ENCODE data around the gene AOAH.

AOAH gene

DNA sequence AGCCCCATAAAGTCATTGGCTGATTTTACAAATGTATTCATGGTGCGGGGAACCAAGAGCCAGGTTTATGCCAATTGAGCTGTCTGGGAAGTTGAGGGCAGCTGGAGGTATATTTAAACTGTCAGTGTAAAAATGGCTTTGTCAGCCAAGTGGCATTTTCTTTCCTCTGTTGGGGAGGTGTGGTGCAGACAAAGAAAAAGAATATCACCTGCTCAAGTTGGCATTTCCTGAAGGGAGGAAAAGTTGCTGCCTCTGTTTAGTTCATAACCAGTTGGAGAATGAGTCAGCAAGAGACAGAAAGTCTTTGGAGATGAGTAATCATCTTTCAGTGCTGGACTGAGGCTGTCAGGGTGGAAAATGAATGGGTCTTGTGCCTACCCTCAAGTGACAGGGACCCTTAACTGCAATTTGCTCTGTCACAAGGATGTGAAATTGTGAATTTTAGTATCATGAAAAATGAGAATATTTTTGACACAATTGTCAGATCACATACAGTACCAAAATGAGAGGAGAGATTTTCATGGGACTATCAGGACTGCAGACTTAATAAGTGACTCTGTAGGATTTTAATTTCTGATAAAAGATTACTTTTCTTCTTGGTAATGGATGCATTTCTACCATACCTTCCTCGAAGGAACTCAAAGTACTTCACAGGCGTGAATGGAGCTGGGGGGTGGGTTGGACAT, 197.3 kb downstream of the AOAH start:
- peak; percentile 65 for DNase-seq
- no peak overlapping the region for H2AFZ ChIP-seq (ENCODE audit: low read length)
- H3F3A ChIP-seq (ENCODE audit: insufficient read depth, low read length): no peaks in the 10 kb centered on the region
- no peak overlapping the region; the same call in 1 of the 2 replicates for H3K4me2 ChIP-seq (ENCODE audit: low read depth, low read length)
- H3K9me3 ChIP-seq (replicated peaks; ENCODE audit: insufficient read depth, low read length): no peaks in the 10 kb centered on the region
- H3K9me2 ChIP-seq (replicated peaks; ENCODE audit: insufficient read depth, low read length): no peaks in the 10 kb centered on the region
- TF ChIP-seq, protein P1, sequence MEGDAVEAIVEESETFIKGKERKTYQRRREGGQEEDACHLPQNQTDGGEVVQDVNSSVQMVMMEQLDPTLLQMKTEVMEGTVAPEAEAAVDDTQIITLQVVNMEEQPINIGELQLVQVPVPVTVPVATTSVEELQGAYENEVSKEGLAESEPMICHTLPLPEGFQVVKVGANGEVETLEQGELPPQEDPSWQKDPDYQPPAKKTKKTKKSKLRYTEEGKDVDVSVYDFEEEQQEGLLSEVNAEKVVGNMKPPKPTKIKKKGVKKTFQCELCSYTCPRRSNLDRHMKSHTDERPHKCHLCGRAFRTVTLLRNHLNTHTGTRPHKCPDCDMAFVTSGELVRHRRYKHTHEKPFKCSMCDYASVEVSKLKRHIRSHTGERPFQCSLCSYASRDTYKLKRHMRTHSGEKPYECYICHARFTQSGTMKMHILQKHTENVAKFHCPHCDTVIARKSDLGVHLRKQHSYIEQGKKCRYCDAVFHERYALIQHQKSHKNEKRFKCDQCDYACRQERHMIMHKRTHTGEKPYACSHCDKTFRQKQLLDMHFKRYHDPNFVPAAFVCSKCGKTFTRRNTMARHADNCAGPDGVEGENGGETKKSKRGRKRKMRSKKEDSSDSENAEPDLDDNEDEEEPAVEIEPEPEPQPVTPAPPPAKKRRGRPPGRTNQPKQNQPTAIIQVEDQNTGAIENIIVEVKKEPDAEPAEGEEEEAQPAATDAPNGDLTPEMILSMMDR (IDR thresholded peaks at IDR 0.05; ENCODE audit: low read length): no peak
- TF ChIP-seq EZH2 (optimal IDR thresholded peaks at IDR 0.05; ENCODE audit: low read depth, low read length): no peak
- TF ChIP-seq EZH2phosphoT487 (IDR thresholded peaks at IDR 0.05; ENCODE audit: low read length): no peak
- H3K4me3 ChIP-seq (ENCODE audit: low read length): no peak overlapping the region
- H3K27ac ChIP-seq (ENCODE audit: low read length): no peak overlapping the region
- H3K4me1 ChIP-seq (ENCODE audit: low read length): peaks cover 14% of the 10 kb centered on the region
- H3K9ac ChIP-seq (ENCODE audit: low read length): no peak overlapping the region
- no peaks in the 10 kb centered on the region for H3K27me3 ChIP-seq (replicated peaks; ENCODE audit: insufficient read depth, low read length)
- H3K79me2 ChIP-seq (ENCODE audit: low read length): no peaks in the 10 kb centered on the region
- no peaks in the 10 kb centered on the region for H4K20me1 ChIP-seq (ENCODE audit: insufficient read depth, low read length)
- H3K36me3 ChIP-seq (replicated peaks; ENCODE audit: insufficient read depth, low read length): no peaks in the 10 kb centered on the region

DNA sequence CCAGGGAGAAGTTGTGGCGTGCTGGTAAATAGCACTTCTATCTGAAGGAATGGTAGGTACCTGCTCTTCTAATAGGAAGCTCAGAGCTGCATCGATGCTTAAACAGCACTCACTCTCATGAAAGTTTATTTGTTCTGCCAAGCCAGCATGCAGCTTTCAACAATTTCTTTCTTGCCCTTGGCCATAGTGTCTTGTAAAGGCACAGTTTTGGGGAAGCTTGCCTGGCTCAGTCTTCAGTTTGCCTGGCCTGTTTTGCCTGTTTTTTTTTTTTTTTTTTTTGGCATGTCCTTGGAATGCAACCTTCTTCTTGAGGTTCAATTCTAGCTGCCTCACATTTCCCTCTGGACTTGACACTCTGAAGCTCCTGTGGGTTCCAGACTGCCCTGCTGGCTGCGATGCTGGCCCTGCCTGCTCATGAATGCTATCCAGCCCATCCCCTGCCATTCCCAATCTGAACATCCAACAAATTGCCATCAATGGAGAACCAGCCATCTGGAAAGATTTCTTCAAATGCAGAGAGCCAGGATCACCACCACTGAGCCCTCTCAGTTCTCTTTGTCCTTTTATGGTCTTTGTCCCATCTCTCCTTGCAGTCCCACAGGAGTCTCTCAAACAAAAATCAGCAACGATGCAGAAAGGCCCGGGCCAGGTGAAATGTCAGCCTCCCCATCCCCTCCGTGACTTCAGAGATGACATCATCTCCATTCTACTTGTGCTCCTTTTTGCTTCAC, 200.8 kb downstream of the AOAH start:
- Histone ChIP-seq H3F3A (ENCODE audit: insufficient read depth, low read length) (no peaks in the 10 kb centered on the region), H3K4me1 (ENCODE audit: low read length) (peaks cover 14% of the 10 kb centered on the region), H4K20me1 (ENCODE audit: insufficient read depth, low read length) (no peaks in the 10 kb centered on the region), H3K79me2 (ENCODE audit: low read length) (no peaks in the 10 kb centered on the region), H2AFZ (ENCODE audit: low read length) (no peak overlapping the region), H3K27ac (ENCODE audit: low read length) (no peak overlapping the region), H3K4me3 (ENCODE audit: low read length) (no peak overlapping the region), H3K9me3 (replicated peaks; ENCODE audit: insufficient read depth, low read length) (no peaks in the 10 kb centered on the region), H3K27me3 (replicated peaks; ENCODE audit: insufficient read depth, low read length) (no peaks in the 10 kb centered on the region), H3K4me2 (ENCODE audit: low read depth, low read length) (no peak overlapping the region), H3K9me2 (replicated peaks; ENCODE audit: insufficient read depth, low read length) (no peaks in the 10 kb centered on the region), H3K9ac (ENCODE audit: low read length) (no peak overlapping the region), H3K36me3 (replicated peaks; ENCODE audit: insufficient read depth, low read length) (no peaks in the 10 kb centered on the region)
- no peak for DNase-seq
- TF ChIP-seq, protein P1 (IDR thresholded peaks at IDR 0.05; ENCODE audit: low read length): no peak
- TF ChIP-seq EZH2phosphoT487 (IDR thresholded peaks at IDR 0.05; ENCODE audit: low read length) (no peak), EZH2 (optimal IDR thresholded peaks at IDR 0.05; ENCODE audit: low read depth, low read length) (no peak)

DNA sequence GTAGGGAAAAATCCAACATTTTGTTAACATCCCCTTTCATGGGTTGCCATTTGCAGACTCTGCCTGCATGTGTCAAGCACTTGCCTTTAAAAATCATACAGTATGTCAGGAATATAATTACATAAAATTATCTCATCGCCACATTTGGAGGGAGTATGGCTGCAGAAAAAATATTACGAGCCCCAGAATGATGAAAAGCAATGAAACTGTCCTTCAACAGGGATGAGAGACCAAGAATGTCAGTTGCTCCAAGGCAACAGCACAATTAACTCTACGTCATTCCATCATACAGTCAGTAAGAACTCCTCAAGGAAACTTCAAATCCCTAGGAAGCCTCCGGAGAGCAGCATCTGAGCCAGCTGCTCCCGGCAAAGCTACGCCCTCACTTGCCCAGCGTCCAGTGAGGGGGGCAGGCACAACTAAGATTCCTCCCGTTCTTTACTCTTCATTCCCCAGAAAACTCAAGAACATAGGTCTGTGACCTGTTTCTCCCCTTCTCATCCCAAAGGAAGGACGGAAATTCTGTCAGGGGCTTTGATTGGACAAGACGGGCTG, 201.8 kb downstream of the AOAH start:
- no peaks in the 10 kb centered on the region for H3F3A ChIP-seq (ENCODE audit: insufficient read depth, low read length)
- peaks cover 14% of the 10 kb centered on the region for H3K4me1 ChIP-seq (ENCODE audit: low read length)
- H3K27me3 ChIP-seq (replicated peaks; ENCODE audit: insufficient read depth, low read length): no peaks in the 10 kb centered on the region

More for the DNA sequence above, 201.8 kb downstream of the AOAH start:
- H4K20me1 ChIP-seq (ENCODE audit: insufficient read depth, low read length): no peaks in the 10 kb centered on the region
- TF ChIP-seq, protein P1 (IDR thresholded peaks at IDR 0.05; ENCODE audit: low read length): no peak
- no peak for TF ChIP-seq EZH2 (optimal IDR thresholded peaks at IDR 0.05; ENCODE audit: low read depth, low read length)
- TF ChIP-seq EZH2phosphoT487 (IDR thresholded peaks at IDR 0.05; ENCODE audit: low read length): no peak
- H3K9me2 ChIP-seq (replicated peaks; ENCODE audit: insufficient read depth, low read length): no peaks in the 10 kb centered on the region
- H3K27ac ChIP-seq (ENCODE audit: low read length): no peak overlapping the region
- H3K9ac ChIP-seq (ENCODE audit: low read length): no peak overlapping the region
- H2AFZ ChIP-seq (ENCODE audit: low read length): no peak overlapping the region
- H3K9me3 ChIP-seq (replicated peaks; ENCODE audit: insufficient read depth, low read length): no peaks in the 10 kb centered on the region
- H3K4me3 ChIP-seq (ENCODE audit: low read length): no peak overlapping the region
- H3K4me2 ChIP-seq (ENCODE audit: low read depth, low read length): no peak overlapping the region
- H3K36me3 ChIP-seq (replicated peaks; ENCODE audit: insufficient read depth, low read length): no peaks in the 10 kb centered on the region
- no peak for DNase-seq
- H3K79me2 ChIP-seq (ENCODE audit: low read length): no peaks in the 10 kb centered on the region
